ENCODE measurements around the gene FRMD4B. TPM values are rescaled to one million over a fixed set of nuclear protein-coding genes. Genes with fewer than 3 reads are reported as not detected.

Gene FRMD4B
- total RNA-seq, 6 experiments from 2014 or later, result 0.03 to 0.12 (median 0.07) TPM; not detected in 1

DNA sequence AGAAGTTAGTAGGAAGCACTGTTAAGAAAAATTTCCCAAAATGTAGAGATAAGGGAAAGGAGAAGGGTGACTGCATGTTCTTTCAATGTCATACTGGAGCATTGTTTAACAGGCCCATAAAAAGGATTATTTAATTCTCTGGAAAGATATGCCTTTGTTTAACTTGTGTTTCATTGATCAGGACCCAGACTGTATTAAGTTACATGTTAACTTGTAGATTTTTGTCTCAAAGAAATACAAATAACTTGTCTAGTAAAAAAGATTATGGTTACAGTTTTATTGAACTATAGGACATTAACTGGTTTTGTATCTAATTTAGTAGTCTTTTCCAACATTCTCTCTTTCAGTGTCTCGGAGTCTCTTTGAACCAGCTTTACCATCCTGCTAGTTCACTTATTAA, 213.8 kb downstream of the FRMD4B start:
- no peaks in the 10 kb centered on the region for H3K36me3 Mint-ChIP-seq (ENCODE audit: low read depth)
- H3K9me3 Mint-ChIP-seq, result no peaks in the 10 kb centered on the region
- no peak for DNase-seq
- no peak overlapping the region for H3K4me3 Mint-ChIP-seq
- H3K27me3 Mint-ChIP-seq (ENCODE audit: insufficient read depth), result no peaks in the 10 kb centered on the region
- no peak for TF ChIP-seq CTCF (IDR thresholded peaks at IDR 0.05)
- no peak overlapping the region for H3K27ac Mint-ChIP-seq
- H3K4me1 Mint-ChIP-seq (ENCODE audit: low read depth), result no peaks in the 10 kb centered on the region

DNA sequence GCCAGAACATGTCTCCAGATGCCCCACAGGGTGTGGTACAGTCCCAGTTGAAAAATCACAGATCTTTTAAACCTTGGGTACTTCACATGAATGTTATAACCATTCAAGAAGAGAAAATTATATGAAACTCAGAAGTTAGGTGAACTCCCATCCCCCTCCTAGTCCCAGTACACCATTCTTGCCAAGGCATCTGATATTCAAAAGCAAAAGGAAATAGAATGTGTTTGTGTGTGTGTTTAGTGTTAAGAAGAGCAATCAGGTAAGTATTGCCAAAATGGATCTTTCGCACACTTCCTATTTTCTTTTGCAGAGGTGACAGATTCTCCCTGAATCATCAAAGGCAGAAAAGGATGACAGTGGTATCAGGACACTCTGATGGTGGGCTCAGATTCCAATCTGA, 219.4 kb downstream of the FRMD4B start:
- no peak overlapping the region for H3K4me3 Mint-ChIP-seq
- no peak for TF ChIP-seq CTCF (IDR thresholded peaks at IDR 0.05)
- H3K36me3 Mint-ChIP-seq (ENCODE audit: low read depth), result no peaks in the 10 kb centered on the region
- no peaks in the 10 kb centered on the region for H3K9me3 Mint-ChIP-seq
- no peak overlapping the region for H3K27ac Mint-ChIP-seq
- no peak for DNase-seq
- no peaks in the 10 kb centered on the region for H3K4me1 Mint-ChIP-seq (ENCODE audit: low read depth)
- peaks cover 8% of the 10 kb centered on the region; the same call in 1 of the 2 replicates for H3K27me3 Mint-ChIP-seq (ENCODE audit: insufficient read depth)

GRCh38 chr3:69165744-69166143, 220.1 kb downstream of the FRMD4B start:
- no peak overlapping the region for H3K27ac Mint-ChIP-seq
- H3K4me1 Mint-ChIP-seq (ENCODE audit: low read depth), result no peaks in the 10 kb centered on the region
- no peaks in the 10 kb centered on the region for H3K9me3 Mint-ChIP-seq
- TF ChIP-seq CTCF (IDR thresholded peaks at IDR 0.05), result no peak
- DNase-seq, result no peak
- H3K36me3 Mint-ChIP-seq (ENCODE audit: low read depth), result no peaks in the 10 kb centered on the region
- H3K4me3 Mint-ChIP-seq, result no peak overlapping the region
- peaks cover 8% of the 10 kb centered on the region; the same call in 1 of the 2 replicates for H3K27me3 Mint-ChIP-seq (ENCODE audit: insufficient read depth)

DNA sequence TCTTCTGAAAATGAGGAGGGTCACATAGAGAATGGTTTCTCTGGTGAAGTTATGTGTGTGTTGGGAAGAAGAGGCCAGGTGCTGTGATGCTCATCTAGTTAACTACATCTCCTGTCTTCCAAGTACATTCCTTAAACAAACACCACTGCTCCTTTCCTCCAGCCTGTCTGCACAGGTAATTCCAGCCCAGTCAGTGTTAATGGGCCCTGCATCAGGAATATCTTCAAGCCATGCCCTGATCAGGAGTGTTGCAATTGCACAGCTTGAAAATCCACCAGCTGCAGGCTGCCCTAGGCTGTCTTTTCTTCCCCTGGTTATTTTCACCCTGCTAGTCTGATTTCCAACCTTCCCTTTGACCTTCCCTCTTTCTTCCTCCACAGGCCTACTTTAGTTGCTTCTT, 221.6 kb downstream of the FRMD4B start:
- H3K9me3 Mint-ChIP-seq, result no peaks in the 10 kb centered on the region
- no peak overlapping the region for H3K27ac Mint-ChIP-seq
- H3K36me3 Mint-ChIP-seq (ENCODE audit: low read depth), result no peaks in the 10 kb centered on the region
- H3K4me3 Mint-ChIP-seq, result no peak overlapping the region
- no peak for TF ChIP-seq CTCF (IDR thresholded peaks at IDR 0.05)
- H3K27me3 Mint-ChIP-seq (ENCODE audit: insufficient read depth), result peaks cover 8% of the 10 kb centered on the region; the same call in 1 of the 2 replicates
- H3K4me1 Mint-ChIP-seq (ENCODE audit: low read depth), result no peaks in the 10 kb centered on the region
- DNase-seq, result no peak

DNA sequence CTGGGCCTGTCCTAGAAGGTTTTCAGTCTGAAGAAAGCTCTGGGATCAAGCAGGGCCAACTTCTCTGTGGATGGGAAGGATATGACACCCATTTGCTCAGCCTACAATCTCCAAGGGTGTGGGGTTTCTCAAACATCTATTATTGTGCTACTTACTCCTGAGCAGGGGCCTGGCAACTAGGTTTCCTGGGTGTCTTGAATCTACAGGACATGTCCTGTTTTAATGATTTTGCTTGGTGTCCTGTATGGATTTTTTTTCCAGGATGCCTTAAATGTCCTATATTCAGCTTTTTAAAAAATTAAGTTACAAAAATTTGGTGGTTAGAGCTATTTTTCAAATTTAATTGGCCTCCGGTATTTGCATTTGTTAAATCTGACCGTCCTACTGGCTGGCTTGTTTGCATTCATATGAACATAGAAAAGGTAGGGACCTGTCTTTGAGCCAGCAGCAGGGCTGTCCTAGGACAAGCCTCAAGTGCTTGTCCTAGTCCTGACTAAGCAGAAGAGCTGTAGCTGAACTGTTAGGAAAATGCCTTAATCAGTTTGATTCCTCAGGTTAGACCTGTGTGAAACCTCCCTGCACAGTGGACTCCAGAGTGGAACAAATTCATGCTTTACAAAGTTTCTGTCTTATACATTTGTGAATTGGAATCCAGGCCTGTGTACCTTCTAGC, 223.4 kb downstream of the FRMD4B start:
- TF ChIP-seq CTCF (IDR thresholded peaks at IDR 0.05), result no peak
- H3K36me3 Mint-ChIP-seq (ENCODE audit: low read depth), result no peaks in the 10 kb centered on the region
- no peaks in the 10 kb centered on the region for H3K9me3 Mint-ChIP-seq
- no peak overlapping the region for H3K27ac Mint-ChIP-seq
- no peak for DNase-seq
- no peak overlapping the region for H3K4me3 Mint-ChIP-seq
- H3K27me3 Mint-ChIP-seq (ENCODE audit: insufficient read depth), result peaks cover 8% of the 10 kb centered on the region; the same call in 1 of the 2 replicates
- H3K4me1 Mint-ChIP-seq (ENCODE audit: low read depth), result no peaks in the 10 kb centered on the region
